GM19351 (cell line): Measurements from ENCODE around the gene EVX1.

Experiments used
- ATAC-seq: cut with Tn5 transposase; IDR thresholded peaks from one replicate; pipeline ENCODE4 v1.9.1; 2021; ENCODE audit warnings: mild to moderate bottlenecking, moderate library complexity; ENCODE audit not compliant: unreplicated experiment

The EVX1 gene

GRCh38 chr7:27248427-27248806 lies 5.8 kb downstream of the EVX1 start:
- no peak for ATAC-seq

GRCh38 chr7:27248911-27249723 lies 6.5 kb downstream of the EVX1 start:
- ATAC-seq = no peak

- no peak for ATAC-seq
Observed at GRCh38 chr7:27249724-27250556, 7.3 kb downstream of the EVX1 start.

GRCh38 chr7:27250557-27251070 lies 8.0 kb downstream of the EVX1 start:
- no peak for ATAC-seq

- ATAC-seq = no peak
Observed at GRCh38 chr7:27251136-27251651, 8.6 kb downstream of the EVX1 start.

GRCh38 chr7:27251652-27252590 lies 9.3 kb downstream of the EVX1 start:
- no peak for ATAC-seq

- no peak for ATAC-seq
Observed at GRCh38 chr7:27254625-27255024, 12.0 kb downstream of the EVX1 start.

- no peak for ATAC-seq
Observed at GRCh38 chr7:27260211-27260610, 17.6 kb downstream of the EVX1 start.

GRCh38 chr7:27262121-27262520 lies 19.5 kb downstream of the EVX1 start:
- no peak for ATAC-seq

GRCh38 chr7:27263781-27264180 lies 21.2 kb downstream of the EVX1 start:
- no peak for ATAC-seq

GRCh38 chr7:27269455-27269854 lies 26.9 kb downstream of the EVX1 start:
- ATAC-seq = no peak

- ATAC-seq = no peak
Observed at GRCh38 chr7:27271384-27271783, 28.8 kb downstream of the EVX1 start.

GRCh38 chr7:27277628-27278027 lies 35.0 kb downstream of the EVX1 start:
- no peak for ATAC-seq

GRCh38 chr7:27283558-27283957 lies 41.0 kb downstream of the EVX1 start:
- ATAC-seq = no peak

- ATAC-seq = no peak
Observed at GRCh38 chr7:27295236-27295635, 52.6 kb downstream of the EVX1 start.

GRCh38 chr7:27297356-27297755 lies 54.8 kb downstream of the EVX1 start:
- no peak for ATAC-seq
